Breast epithelium (tissue), 3 donors: ENCODE results near the gene MUC5AC.

Experiments used
- CTCF ChIP-seq, 3 donors: fragments of 450-650 bp; IDR thresholded peaks; one replicate each; pipeline ENCODE4 v1.5.1; 2016 to 2017; ENCODE audit warnings: antibody characterized with exemption in 3 of 3, mild to moderate bottlenecking in 3 of 3, moderate library complexity in 3 of 3
- POLR2A ChIP-seq: fragments of 450-650 bp; IDR thresholded peaks from one replicate; pipeline ENCODE4 v1.6.1; 2016; ENCODE audit warnings: antibody characterized with exemption, mild to moderate bottlenecking, moderate library complexity

- TF ChIP-seq CTCF (IDR thresholded peaks at IDR 0.05) (no peak), POLR2A (no peak)
These were observed 72.3 kb downstream of the MUC5AC start for GRCh38 chr11:1230121-1230455.
